SU-DHL-6 (cell line): ENCODE data around the gene KRT16.
"Not testable (repeated sequence)": the region's sequence is repeated elsewhere in the genome, so short reads cannot be mapped to it uniquely, and the experiment has no call there.

ENCODE experiments used
- H2AFZ ChIP-seq: fragments of 200-600 bp; sonication (generic); 2 replicates; pipeline ENCODE4 v1.6.1; 2014; ENCODE audit warnings: low read depth, mild to moderate bottlenecking, moderate library complexity, mixed read lengths, antibody characterized with exemption, low read length; ENCODE audit not compliant: severe bottlenecking
- H3F3A ChIP-seq: fragments of 200-600 bp; shearing (Covaris generic); 2 replicates; pipeline ENCODE4 v1.6.0; 2016; ENCODE audit warnings: antibody characterized with exemption, mild to moderate bottlenecking; ENCODE audit not compliant: insufficient read depth
- H3K27ac ChIP-seq: fragments of 200-600 bp; sonication (generic); 2 replicates; pipeline ENCODE4 v1.5.1; 2016; ENCODE audit warnings: low read depth, mild to moderate bottlenecking, low read length, moderate library complexity, mixed read lengths
- H3K27me3 ChIP-seq: fragments of 200-600 bp; sonication (generic), shearing (Covaris generic); 2 replicates; pipeline ENCODE4 v1.6.0; 2014; ENCODE audit warnings: mild to moderate bottlenecking, low read length
- H3K36me3 ChIP-seq: fragments of 200-600 bp; sonication (generic); 2 replicates; pipeline ENCODE4 v1.6.1; 2014; ENCODE audit warnings: mild to moderate bottlenecking, low read length, mixed read lengths
- H3K4me2 ChIP-seq: fragments of 300-600, 200-600 bp; shearing (Covaris generic), sonication (generic); 2 replicates; pipeline ENCODE4 v1.6.0; 2014; ENCODE audit warnings: low read length, low read depth, mild to moderate bottlenecking; ENCODE audit not compliant: poor library complexity, severe bottlenecking
- H3K4me3 ChIP-seq: fragments of 200-600 bp; sonication (generic); 2 replicates; pipeline ENCODE4 v1.5.1; 2014; ENCODE audit warnings: antibody characterized with exemption, low read length, mild to moderate bottlenecking, mixed read lengths; ENCODE audit not compliant: insufficient read depth, poor library complexity, severe bottlenecking
- H3K79me2 ChIP-seq: fragments of 200-600 bp; sonication (generic); 2 replicates; pipeline ENCODE4 v1.6.1; 2014; ENCODE audit warnings: mild to moderate bottlenecking, low read length, moderate library complexity; ENCODE audit not compliant: insufficient read depth
- H3K9ac ChIP-seq: fragments of 200-600 bp; sonication (generic); 2 replicates; pipeline ENCODE4 v1.7.0; 2014; ENCODE audit warnings: mild to moderate bottlenecking, low read length
- H3K9me2 ChIP-seq: fragments of 200-600 bp; sonication (generic); replicated peaks from 2 replicates; pipeline ENCODE4 v1.6.1; 2014; ENCODE audit warnings: low read length; ENCODE audit not compliant: insufficient read depth
- H3K9me3 ChIP-seq: fragments of 200-600 bp; sonication (generic); 2 replicates; pipeline ENCODE4 v1.6.1; 2014; ENCODE audit warnings: low read length, mixed read lengths; ENCODE audit not compliant: insufficient read depth
- H4K20me1 ChIP-seq: fragments of 200-600 bp; sonication (generic); 2 replicates; pipeline ENCODE4 v1.6.1; 2014; ENCODE audit warnings: low read depth, mild to moderate bottlenecking, antibody characterized with exemption, low read length, moderate library complexity, mixed read lengths
- EZH2phosphoT487 ChIP-seq: fragments of 200-600 bp; sonication (generic), shearing (Covaris generic); conservative IDR thresholded peaks from 2 replicates; pipeline ENCODE4 v1.6.1; 2018; ENCODE audit warnings: mild to moderate bottlenecking, antibody characterized with exemption, low read length, moderate library complexity, mixed read lengths
- TF ChIP-seq, protein P1 (sequence below): fragments of 200-600 bp; sonication (generic); IDR thresholded peaks from one replicate; pipeline ENCODE4 v1.5.1; 2017; ENCODE audit warnings: antibody characterized with exemption, mild to moderate bottlenecking, low read length, moderate library complexity; ENCODE audit not compliant: insufficient read depth, poor library complexity, severe bottlenecking

KRT16 gene

DNA sequence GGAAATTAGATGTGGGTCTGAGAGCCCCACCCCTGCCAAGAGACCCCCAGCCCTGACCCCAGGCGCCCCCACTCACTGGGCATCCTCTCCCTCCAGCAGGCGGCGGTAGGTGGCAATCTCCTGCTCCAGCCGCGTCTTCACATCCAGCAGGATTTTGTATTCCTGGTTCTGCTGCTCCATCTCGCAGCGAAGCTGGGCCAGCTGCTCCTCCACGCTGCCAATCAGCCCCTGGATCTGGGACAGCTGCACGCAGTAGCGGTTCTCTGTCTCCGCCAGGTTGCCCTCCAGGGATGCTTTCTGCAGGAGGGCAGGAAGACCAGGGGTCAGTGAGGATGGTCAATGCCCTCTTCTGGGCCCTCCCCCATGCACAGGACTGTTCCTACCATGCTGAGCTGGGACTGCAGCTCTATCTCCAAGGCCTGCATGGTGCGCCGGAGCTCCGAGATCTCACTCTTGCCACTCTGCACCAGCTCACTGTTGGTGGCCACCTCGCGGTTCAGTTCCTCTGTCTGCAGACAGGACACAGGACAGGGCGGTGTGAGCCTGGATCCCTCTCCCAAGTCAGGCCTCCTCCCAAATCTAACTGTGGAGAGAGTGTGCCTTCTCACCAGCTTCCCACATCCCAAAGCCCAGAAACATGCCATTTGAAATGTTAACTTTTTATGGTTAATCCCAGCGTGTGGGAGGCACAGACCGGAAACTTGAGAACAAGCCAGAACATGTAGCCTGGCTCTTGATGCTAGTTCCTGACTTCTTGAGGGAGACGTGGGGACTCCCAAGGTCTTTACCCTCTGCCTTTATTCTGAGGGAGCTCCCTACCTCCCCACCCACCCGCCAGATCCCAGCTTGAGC lies 8.2 kb upstream of the KRT16 start:
- TF ChIP-seq, protein P1, sequence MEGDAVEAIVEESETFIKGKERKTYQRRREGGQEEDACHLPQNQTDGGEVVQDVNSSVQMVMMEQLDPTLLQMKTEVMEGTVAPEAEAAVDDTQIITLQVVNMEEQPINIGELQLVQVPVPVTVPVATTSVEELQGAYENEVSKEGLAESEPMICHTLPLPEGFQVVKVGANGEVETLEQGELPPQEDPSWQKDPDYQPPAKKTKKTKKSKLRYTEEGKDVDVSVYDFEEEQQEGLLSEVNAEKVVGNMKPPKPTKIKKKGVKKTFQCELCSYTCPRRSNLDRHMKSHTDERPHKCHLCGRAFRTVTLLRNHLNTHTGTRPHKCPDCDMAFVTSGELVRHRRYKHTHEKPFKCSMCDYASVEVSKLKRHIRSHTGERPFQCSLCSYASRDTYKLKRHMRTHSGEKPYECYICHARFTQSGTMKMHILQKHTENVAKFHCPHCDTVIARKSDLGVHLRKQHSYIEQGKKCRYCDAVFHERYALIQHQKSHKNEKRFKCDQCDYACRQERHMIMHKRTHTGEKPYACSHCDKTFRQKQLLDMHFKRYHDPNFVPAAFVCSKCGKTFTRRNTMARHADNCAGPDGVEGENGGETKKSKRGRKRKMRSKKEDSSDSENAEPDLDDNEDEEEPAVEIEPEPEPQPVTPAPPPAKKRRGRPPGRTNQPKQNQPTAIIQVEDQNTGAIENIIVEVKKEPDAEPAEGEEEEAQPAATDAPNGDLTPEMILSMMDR = no peak
- no peak for TF ChIP-seq EZH2phosphoT487
- no peaks in the 10 kb centered on the region for H3K9me2 ChIP-seq
- no peak overlapping the region for H2AFZ ChIP-seq
- no peaks in the 10 kb centered on the region for H3K9me3 ChIP-seq
- H3K27ac ChIP-seq = no peak overlapping the region
- H3K9ac ChIP-seq = no peak overlapping the region
- no peaks in the 10 kb centered on the region for H3K27me3 ChIP-seq
- no peaks in the 10 kb centered on the region for H3F3A ChIP-seq
- no peak overlapping the region for H3K4me3 ChIP-seq
- H3K79me2 ChIP-seq = no peaks in the 10 kb centered on the region
- H3K36me3 ChIP-seq = no peaks in the 10 kb centered on the region
- H4K20me1 ChIP-seq = no peaks in the 10 kb centered on the region
- no peak overlapping the region for H3K4me2 ChIP-seq

DNA sequence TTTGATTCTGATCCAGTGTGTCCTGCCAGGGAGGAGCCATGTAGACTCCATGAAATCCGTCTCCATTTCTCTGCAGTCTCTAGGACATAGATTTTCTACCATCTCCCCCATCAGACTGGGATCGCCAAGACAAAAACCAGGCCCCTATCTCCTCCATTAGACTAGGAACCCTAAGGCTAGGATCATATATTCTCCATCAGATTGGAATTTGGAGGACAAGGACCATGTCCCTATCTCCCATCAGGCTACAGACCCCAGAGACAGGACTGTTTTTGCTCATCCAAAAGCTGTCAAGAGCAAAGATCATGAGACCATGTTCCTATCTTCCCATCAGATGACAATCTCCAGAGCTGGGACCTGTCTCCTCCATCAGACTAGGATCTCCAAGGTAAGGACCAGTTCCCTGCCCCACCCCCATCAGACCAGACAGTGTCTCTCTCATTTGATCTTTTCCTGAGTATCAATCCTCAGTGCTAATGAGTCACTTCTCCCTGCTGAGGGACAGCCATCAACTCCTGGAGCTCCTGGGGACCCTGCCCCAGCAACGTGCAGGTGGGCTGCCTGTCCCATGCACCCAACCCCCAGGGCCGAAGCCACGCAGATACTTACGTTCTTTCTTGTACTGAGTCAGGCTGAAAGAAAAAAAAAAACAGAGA lies 7.5 kb upstream of the KRT16 start:
- H3K27me3 ChIP-seq, H3K9ac ChIP-seq, H2AFZ ChIP-seq: not testable (repeated sequence)

DNA sequence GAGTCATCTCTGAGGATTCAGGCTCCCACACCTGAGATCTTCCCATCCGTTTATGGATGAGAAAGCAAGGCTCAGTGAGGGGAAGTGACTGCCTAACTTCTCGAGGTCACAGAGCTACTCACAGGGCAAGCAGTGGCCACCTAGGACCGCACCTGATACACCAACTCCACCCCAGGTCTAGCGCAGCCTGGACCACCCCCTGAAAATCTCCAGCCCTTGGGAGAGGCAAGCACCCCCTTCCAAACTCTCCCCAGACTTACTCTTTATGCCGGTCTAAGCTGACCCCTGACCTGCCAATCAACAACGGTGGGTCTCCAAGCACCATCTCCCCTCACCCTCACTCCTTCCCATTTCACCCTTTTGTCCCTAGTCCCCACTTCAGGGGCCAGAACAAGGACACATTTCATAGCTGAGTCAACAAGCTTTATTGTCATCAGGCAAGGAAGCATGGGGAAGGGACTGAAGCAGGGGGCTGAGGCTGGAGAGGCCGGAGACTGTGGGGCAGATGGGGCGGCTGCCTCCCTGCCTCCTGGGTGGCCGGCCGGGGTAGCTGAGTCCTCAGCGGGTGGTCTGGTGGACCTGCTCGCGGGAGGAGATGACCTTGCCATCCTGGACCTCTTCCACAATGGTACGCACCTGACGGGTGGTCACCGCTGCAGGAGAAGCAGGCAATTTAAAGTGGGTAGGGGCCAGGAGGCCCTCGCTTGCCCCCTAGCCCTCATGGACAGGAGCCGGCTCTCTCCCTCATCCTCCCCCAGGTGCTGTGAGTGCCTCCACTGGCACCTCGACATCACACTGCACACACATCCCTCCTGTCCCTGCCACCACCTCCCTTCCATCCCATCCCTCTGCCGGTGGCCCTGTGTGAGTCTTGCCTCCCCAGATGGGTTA lies 6.7 kb upstream of the KRT16 start:
- Histone ChIP-seq H3K9me3 (no peaks in the 10 kb centered on the region), H3K4me3 (no peak overlapping the region), H3K27ac (no peak overlapping the region), H3K9me2 (no peaks in the 10 kb centered on the region), H4K20me1 (no peaks in the 10 kb centered on the region), H3K9ac (no peak overlapping the region), H3K27me3 (no peaks in the 10 kb centered on the region), H3F3A (no peaks in the 10 kb centered on the region), H3K36me3 (no peaks in the 10 kb centered on the region), H3K4me2 (no peak overlapping the region), H3K79me2 (no peaks in the 10 kb centered on the region), H2AFZ (no peak overlapping the region)
- no peak for TF ChIP-seq EZH2phosphoT487
- TF ChIP-seq, protein P1 = no peak

More for the DNA sequence above, 7.5 kb upstream of the KRT16 start:
- H3K4me3 ChIP-seq, H3K36me3 ChIP-seq, H3K4me2 ChIP-seq, H3K9me3 ChIP-seq, H3F3A ChIP-seq, H4K20me1 ChIP-seq, H3K9me2 ChIP-seq, H3K27ac ChIP-seq, H3K79me2 ChIP-seq: not testable (repeated sequence)
